Pancreas (tissue), 10 donors: Measurements from ENCODE around the gene RNF167. TPM values are rescaled to one million over a fixed set of nuclear protein-coding genes. Genes with fewer than 3 reads are reported as not detected.
"Not testable (repeated sequence)": the region's sequence is repeated elsewhere in the genome, so short reads cannot be mapped to it uniquely, and the experiment has no call there.

Experiments
- ATAC-seq, 4 donors: fragments of 200-7000 bp; cut with Tn5 transposase; one replicate each; pipeline versions ENCODE4 v1.8.0 to v1.9.1; 2020; ENCODE audit warnings: mild to moderate bottlenecking in 4 of 4, moderate library complexity in 4 of 4
- DNase-seq, 6 donors: peaks; one replicate each; pipeline ENCODE4 v3.0.0-alpha.2; 2020
- FAIRE-seq: peaks from 2 replicates; lab custom pipeline; 2012; peaks lifted over from hg19 to GRCh38; lab: Jason Lieb, UNC
- H3K27ac ChIP-seq, 4 donors: fragments of 200-600 bp; sonication (generic); 1 replicate in 3 of 4; 2 replicates in 1 of 4; pipeline versions ENCODE4 v1.5.0 to v1.8.0; 2020
- H3K27me3 ChIP-seq, 4 donors: fragments of 200-600 bp; one replicate each; pipeline ENCODE4 v1.8.0; 2021
- H3K36me3 ChIP-seq, 3 donors: fragments of 200-600 bp; sonication (generic) in 1 of 3; one replicate each; pipeline versions ENCODE4 v1.5.0 to v1.8.0; 2020 to 2021
- H3K4me1 ChIP-seq, 3 donors: fragments of 200-600 bp; one replicate each; pipeline ENCODE4 v1.8.0; 2021
- H3K4me3 ChIP-seq, 4 donors: fragments of 200-600 bp; sonication (generic) in 2 of 4; one replicate each; pipeline versions ENCODE4 v1.5.0 to v1.8.0; 2020 to 2021
- H3K9me3 ChIP-seq, 4 donors: fragments of 200-600 bp; one replicate each; pipeline ENCODE4 v1.8.0; 2021
- WGBS, 2 donors: extraction: QIAGEN DNeasy Blood & Tissue Kit; methylation state at CpG; one replicate each; pipeline ENCODE4 v1.1.7; 2013; 5-methylcytosine and 5-hydroxymethylcytosine counted together
- intact Hi-C, 3 donors: fragments of 100-400 bp; cut with DNase I; formaldehyde crosslinking; loops; one replicate each; pipeline versions ENCODE4 v1.11.1 to v1.14.2; 2022
- polyA plus RNA-seq, 2 donors: library from polyadenylated mRNA; stranded (reverse); fragments of 200-250 nt; gene quantifications; one replicate each; pipeline ENCODE4 v1.2.3, GENCODE V29; 2013
- total RNA-seq, 6 donors: library from RNA; stranded (reverse); fragmentation: NEBNext Ultra II Directional in 4 of 6; extraction: Animal tissue kit (Norgen Biotek cat#: 25700) in 4 of 6; gene quantifications; one replicate each; pipeline versions ENCODE4 v1.2.1 to v1.2.4, GENCODE V29; 2021 to 2023
- TF ChIP-seq, protein P1 (sequence below), 4 donors: fragments of 200-600 bp; sonication (generic) in 3 of 4; IDR thresholded peaks; one replicate each; pipeline versions ENCODE4 v1.5.0 to v1.8.0; 2021; ENCODE audit warnings: antibody characterized with exemption in 4 of 4
- donor health status: healthy with polysubstance abuse.
- donor health status: DM: no; HTN: no; CAD: no; lungs with moderate emphysema.
- donor health status: DM: no; HTN: no; CAD: no.
- donor health status: control.
- donor health status: control.
- donor health status: Bipolar disorder and iron deficiency.
- donor health status: DM: yes; HTN: yes; CAD: no.
- donor health status: DM: no; HTN: no; CAD: no.
- donor health status: DM: no; HTN: no; CAD: no.
- donor health status: DM: yes; HTN: yes; CAD: no.

Gene RNF167
- total and polyA plus RNA-seq, 8 donors, result 40.8 to 118 (median 53.0) TPM

DNA sequence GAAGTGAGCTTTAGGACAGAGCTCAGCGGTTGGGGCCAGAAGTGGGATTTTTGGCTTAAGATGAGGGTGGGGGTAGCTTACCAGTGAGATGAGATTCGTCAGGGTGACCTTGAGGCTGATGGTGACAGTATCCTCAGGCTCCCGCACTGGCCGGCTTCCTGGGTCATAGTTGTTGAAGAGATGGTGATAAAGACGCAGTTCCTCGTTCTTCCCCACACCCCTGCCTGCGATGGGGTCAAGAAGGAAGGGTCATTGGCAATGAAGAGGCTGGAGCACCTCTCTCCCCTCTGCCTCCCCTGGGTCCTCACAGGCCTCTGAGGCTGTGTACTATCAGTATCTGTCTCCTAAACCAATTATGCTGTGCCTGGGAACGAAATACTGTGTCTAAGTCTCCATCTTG, 37.5 kb upstream of the RNF167 start:
- no peak overlapping the region for H3K4me3 ChIP-seq
- H3K36me3 ChIP-seq, result no peaks in the 10 kb centered on the region
- peak overlapping the region in 1 of 4 donors; percentile 74 for H3K27ac ChIP-seq
- ATAC-seq, result no peak
- H3K9me3 ChIP-seq, result no peaks in the 10 kb centered on the region
- DNase-seq, result peak in 2 of 6 donors; percentile 20 to 33
- 63 to 64% methylated on average over 8 of the region's 8 CpGs for WGBS, 2 donors
- peaks cover 0 to 9% (median 4%) of the 10 kb centered on the region in 3 donors for H3K4me1 ChIP-seq
- no peak for FAIRE-seq
- H3K27me3 ChIP-seq, result no peaks in the 10 kb centered on the region
- intact Hi-C loops, result loop anchor here in 1 of 3 donors (10.0 kb wide), 1 partner anchor 162 kb away; no protein-coding TSS in a partner anchor
- TF ChIP-seq, protein P1, sequence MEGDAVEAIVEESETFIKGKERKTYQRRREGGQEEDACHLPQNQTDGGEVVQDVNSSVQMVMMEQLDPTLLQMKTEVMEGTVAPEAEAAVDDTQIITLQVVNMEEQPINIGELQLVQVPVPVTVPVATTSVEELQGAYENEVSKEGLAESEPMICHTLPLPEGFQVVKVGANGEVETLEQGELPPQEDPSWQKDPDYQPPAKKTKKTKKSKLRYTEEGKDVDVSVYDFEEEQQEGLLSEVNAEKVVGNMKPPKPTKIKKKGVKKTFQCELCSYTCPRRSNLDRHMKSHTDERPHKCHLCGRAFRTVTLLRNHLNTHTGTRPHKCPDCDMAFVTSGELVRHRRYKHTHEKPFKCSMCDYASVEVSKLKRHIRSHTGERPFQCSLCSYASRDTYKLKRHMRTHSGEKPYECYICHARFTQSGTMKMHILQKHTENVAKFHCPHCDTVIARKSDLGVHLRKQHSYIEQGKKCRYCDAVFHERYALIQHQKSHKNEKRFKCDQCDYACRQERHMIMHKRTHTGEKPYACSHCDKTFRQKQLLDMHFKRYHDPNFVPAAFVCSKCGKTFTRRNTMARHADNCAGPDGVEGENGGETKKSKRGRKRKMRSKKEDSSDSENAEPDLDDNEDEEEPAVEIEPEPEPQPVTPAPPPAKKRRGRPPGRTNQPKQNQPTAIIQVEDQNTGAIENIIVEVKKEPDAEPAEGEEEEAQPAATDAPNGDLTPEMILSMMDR (IDR thresholded peaks at IDR 0.05), result no peak

DNA sequence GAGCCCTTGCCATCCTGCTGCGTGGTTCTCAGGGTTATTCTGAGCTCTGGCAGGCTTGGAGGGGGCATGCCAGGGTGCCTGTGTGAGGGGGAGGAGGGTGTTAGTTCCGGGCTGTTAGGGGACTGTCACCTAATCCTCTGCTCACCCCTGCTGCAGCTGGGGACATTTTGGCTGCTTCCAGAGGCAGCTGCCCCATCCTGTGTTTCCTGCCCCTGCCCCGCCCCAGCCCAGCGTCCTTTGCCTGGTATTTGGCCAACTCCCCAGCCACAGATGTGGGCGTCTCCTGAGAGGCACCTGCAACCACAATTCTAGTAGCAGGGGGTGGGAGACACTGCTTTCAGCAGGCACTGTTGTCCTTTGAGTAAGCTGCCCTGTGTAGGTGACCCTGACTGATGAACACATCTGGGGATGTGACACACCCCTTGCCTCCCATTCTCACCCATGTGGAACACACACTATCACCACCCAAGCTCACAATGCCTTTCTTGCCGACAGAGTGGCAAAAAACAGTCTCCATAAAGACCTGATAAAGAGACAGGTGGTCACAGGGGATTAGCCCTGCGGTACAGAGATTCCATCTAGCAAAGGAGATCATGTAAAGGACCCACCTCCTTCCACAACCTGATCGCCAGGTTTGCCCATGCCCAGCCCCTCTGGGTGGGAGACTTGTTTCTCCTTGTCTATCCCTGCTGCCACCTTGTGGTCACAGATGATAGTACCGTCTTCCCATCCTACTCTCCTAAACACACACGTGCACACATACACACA, 36.8 kb upstream of the RNF167 start, which contains the start of gene CHRNE:
CHRNE (minus strand) TSS at position 48 of the 768 bp plus-strand sequence; CDS start at position 13, 35 bp downstream.
- Histone ChIP-seq H3K4me1 (peaks cover 0 to 9% (median 4%) of the 10 kb centered on the region in 3 donors), H3K36me3 (no peaks in the 10 kb centered on the region), H3K4me3 (no peak within 1 kb of the TSS), H3K27me3 (no peaks in the 10 kb centered on the region), H3K9me3 (no peaks in the 10 kb centered on the region), H3K27ac (peak within 1 kb of the TSS in 2 of 4 donors; percentile 28 to 74)
- ATAC-seq (peak; percentile 55 to 69 (median 64)), DNase-seq (peak in 5 of 6 donors; percentile 72 to 84 (median 78)), FAIRE-seq (peak; percentile 49)
- intact Hi-C loops, result loop anchor here in 1 of 3 donors (10.0 kb wide), 1 partner anchor 162 kb away; no protein-coding TSS in a partner anchor
- WGBS, 2 donors, result 10% methylated on average over 10 of the region's 10 CpGs
- TF ChIP-seq, protein P1 (IDR thresholded peaks at IDR 0.05), result peak; percentile 70 to 75 (median 72)

DNA sequence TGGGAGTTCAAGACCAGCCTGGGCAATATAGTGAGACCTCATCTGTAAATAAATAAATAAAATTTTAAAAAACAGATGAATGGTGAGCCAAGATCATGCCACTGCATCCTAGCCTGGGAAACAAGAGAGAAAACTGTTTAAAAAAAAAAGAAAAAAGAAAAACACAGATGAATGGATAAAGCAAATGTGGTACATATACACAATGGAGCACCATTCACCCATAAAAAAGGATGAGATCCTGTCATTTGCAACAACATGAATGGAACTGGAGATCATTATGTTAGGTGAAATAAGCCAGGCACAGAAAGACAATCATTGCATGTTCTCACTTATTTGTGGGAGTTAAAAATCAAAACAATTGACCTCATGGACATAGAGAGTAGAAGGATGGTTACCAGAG, 33.4 kb upstream of the RNF167 start:
- H3K36me3 ChIP-seq, H3K9me3 ChIP-seq, DNase-seq, H3K27me3 ChIP-seq, FAIRE-seq, ATAC-seq, H3K4me3 ChIP-seq, H3K4me1 ChIP-seq, H3K27ac ChIP-seq: not testable (repeated sequence)
- intact Hi-C loops, result loop anchor here in 1 of 3 donors (10.0 kb wide), 1 partner anchor 158 kb away; no protein-coding TSS in a partner anchor

DNA sequence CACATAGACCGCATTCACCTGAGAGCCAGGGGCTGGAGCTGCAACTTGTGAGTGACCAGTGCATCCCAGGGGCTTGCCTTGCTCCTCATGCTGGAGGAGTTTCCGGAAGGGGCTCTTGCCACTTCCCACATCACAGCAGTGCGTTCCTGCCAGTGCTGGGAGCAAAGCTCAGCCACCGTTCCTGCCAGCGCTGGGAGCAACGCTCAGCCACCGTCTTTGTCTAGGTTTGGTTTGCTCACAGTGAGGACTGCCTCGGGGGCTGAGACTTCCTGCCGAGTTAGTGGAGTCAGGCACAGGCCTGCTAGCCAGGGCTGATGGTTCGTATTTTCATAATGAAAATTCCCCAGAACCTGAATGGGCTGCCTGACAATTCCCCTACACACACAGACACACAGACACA, 31.8 kb upstream of the RNF167 start:
- peaks cover 0 to 4% (median 2%) of the 10 kb centered on the region in 3 donors for H3K4me1 ChIP-seq
- H3K4me3 ChIP-seq, result no peak overlapping the region
- H3K27me3 ChIP-seq, result no peaks in the 10 kb centered on the region
- H3K36me3 ChIP-seq, result no peaks in the 10 kb centered on the region
- 66 to 79% methylated on average over 10 of the region's 10 CpGs for WGBS, 2 donors
- FAIRE-seq, result no peak
- peak in 1 of 6 donors; percentile 30 for DNase-seq
- no peaks in the 10 kb centered on the region for H3K9me3 ChIP-seq
- no peak overlapping the region for H3K27ac ChIP-seq
- TF ChIP-seq, protein P1 (IDR thresholded peaks at IDR 0.05), result no peak
- ATAC-seq, result no peak
- intact Hi-C loops, result loop anchor here in 1 of 3 donors (10.0 kb wide), 1 partner anchor 156 kb away; no protein-coding TSS in a partner anchor

DNA sequence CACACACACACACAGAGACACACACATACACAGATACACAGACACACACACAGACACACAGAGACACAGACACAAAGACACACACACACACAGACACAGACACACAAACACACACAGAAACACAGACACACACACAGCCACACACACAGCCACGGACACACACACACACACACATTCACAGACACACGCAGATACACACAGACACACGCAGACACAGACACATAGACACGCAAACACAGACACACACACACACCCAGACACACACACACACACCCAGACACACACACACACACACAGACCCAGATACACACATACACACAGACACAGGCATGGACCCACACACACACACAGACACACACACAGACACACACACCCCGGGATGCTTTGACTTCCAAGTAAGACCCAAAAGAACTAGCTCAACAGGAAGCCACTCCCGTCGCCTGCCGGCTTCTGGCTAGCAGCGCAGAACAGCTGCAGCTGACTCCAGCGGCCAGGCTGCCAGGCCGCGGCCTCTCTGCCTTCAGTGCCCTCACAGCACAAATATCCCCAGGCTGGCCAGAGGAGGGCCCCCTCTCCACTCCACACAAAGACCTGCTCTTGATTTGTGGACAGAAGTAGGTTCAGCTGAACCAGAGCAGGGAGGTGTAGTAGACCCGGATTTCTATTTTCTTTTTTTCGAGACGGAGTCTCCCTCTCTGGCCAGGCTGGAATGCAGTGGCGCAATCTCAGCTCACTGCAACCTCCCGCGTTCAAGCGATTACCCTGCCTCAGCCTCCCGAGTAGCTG, 31.2 kb upstream of the RNF167 start:
- peaks cover 0 to 4% (median 0%) of the 10 kb centered on the region in 3 donors for H3K4me1 ChIP-seq
- H3K27me3 ChIP-seq, result no peaks in the 10 kb centered on the region
- intact Hi-C loops, result loop anchor here in 1 of 3 donors (10.0 kb wide), 1 partner anchor 156 kb away; no protein-coding TSS in a partner anchor
- H3K9me3 ChIP-seq, result no peaks in the 10 kb centered on the region
- no peak overlapping the region for H3K4me3 ChIP-seq
- no peak for FAIRE-seq
- DNase-seq, result peak; percentile 86 to 96 (median 89)
- H3K36me3 ChIP-seq, result no peaks in the 10 kb centered on the region
- peak overlapping the region in 3 of 4 donors; percentile 15 to 60 (median 29) for H3K27ac ChIP-seq
- ATAC-seq, result peak; percentile 97 to 99 (median 99)
- TF ChIP-seq, protein P1 (IDR thresholded peaks at IDR 0.05), result peak; percentile 63 to 81 (median 76)
- WGBS, 2 donors, result 15 to 20% methylated on average over 20 of the region's 20 CpGs
